Endothelial cell of umbilical vein (primary cell): Measurements from ENCODE around the gene UGT1A5. TPM values are rescaled to one million over a fixed set of nuclear protein-coding genes. Genes with fewer than 3 reads are reported as not detected.

Source experiments
- BruUV-seq: library from RNA; stranded (reverse); fragments of 400-500 nt; replicated peaks from 2 replicates; lab custom pipeline; 2021; lab: Mats Ljungman, UMichigan
- CTCF ChIA-PET: fragments of 300-600, 350-600 bp; sonication (Branson Sonifier 250); formaldehyde crosslinking; loops from one replicate; lab custom pipeline; 2021; ENCODE audit warnings: antibody characterized with exemption, inconsistent platforms; lab: Charles Lee
- POLR2A ChIA-PET: fragments of 300-600, 350-600 bp; sonication (Branson Sonifier 250); formaldehyde crosslinking; loops from one replicate; lab custom pipeline; 2021; ENCODE audit warnings: antibody characterized with exemption, inconsistent platforms; lab: Charles Lee
- DNase-seq: peaks from one replicate; pipeline ENCODE4 v3.0.0-alpha.2; 2011; ENCODE audit warnings: low read depth, low spot score
- FAIRE-seq: peaks from 2 replicates; lab custom pipeline; 2011; peaks lifted over from hg19 to GRCh38; lab: Jason Lieb, UNC
- H2AFZ ChIP-seq: 2 replicates; pipeline ENCODE4 v1.6.0; 2012; ENCODE audit warnings: low read depth, low read length, control low read depth, inconsistent platforms
- H3K27ac ChIP-seq: 2 replicates; pipeline ENCODE4 v1.5.1; 2011; ENCODE audit warnings: low read depth, mild to moderate bottlenecking, control low read depth, low read length, moderate library complexity; ENCODE audit not compliant: insufficient read depth
- H3K27me3 ChIP-seq, 2 experiments: 2 replicates each; pipeline versions ENCODE4 v1.6.0 to v1.6.1; 2011; ENCODE audit warnings: low read length in 2 of 2, mixed read lengths in 1 of 2; ENCODE audit not compliant: control insufficient read depth in 2 of 2, insufficient read depth in 2 of 2
- H3K36me3 ChIP-seq, 2 experiments: 2 replicates in 1 of 2; 3 replicates in 1 of 2; pipeline ENCODE4 v1.5.1; 2011; ENCODE audit warnings: low read length in 2 of 2, mild to moderate bottlenecking in 1 of 2, moderate library complexity in 1 of 2; ENCODE audit not compliant: control insufficient read depth in 2 of 2, insufficient read depth in 2 of 2; ENCODE audit errors: extremely low read depth in 1 of 2
- H3K4me1 ChIP-seq: 3 replicates; pipeline ENCODE4 v1.5.1; 2011; ENCODE audit warnings: mild to moderate bottlenecking, low read length; ENCODE audit not compliant: control insufficient read depth, insufficient read depth; ENCODE audit errors: extremely low read depth
- H3K4me2 ChIP-seq: 2 replicates; pipeline ENCODE4 v1.6.1; 2011; ENCODE audit warnings: low read length, control low read depth, mixed read lengths; ENCODE audit not compliant: insufficient read depth
- H3K4me3 ChIP-seq, 3 experiments: fragments of 200-600 bp in 1 of 3; sonication (generic), shearing (Covaris generic) in 1 of 3; replicated peaks in 1 of 3; 2 replicates each; pipeline ENCODE4 v1.5.1; 2011 to 2016; ENCODE audit warnings: control low read depth in 3 of 3, low read length in 3 of 3, mild to moderate bottlenecking in 2 of 3, inconsistent platforms in 1 of 3, low read depth in 1 of 3, moderate library complexity in 1 of 3; ENCODE audit not compliant: insufficient read depth in 1 of 3
- H3K79me2 ChIP-seq: 2 replicates; pipeline ENCODE4 v1.6.0; 2012; ENCODE audit warnings: low read length, inconsistent platforms; ENCODE audit not compliant: control insufficient read depth, insufficient read depth
- H3K9ac ChIP-seq: replicated peaks from 2 replicates; pipeline ENCODE3; 2011; ENCODE audit warnings: low read length, control low read depth; ENCODE audit not compliant: insufficient read depth; ENCODE audit errors: extremely low read depth
- H3K9me1 ChIP-seq: replicated peaks from 3 replicates; pipeline ENCODE4 v1.6.0; 2011; ENCODE audit warnings: mild to moderate bottlenecking, low read length; ENCODE audit not compliant: control insufficient read depth, insufficient read depth; ENCODE audit errors: extremely low read depth
- H3K9me3 ChIP-seq: replicated peaks from 2 replicates; pipeline ENCODE4 v1.5.1; 2012; ENCODE audit warnings: low read length, inconsistent platforms; ENCODE audit not compliant: control insufficient read depth, insufficient read depth
- H4K20me1 ChIP-seq: replicated peaks from 2 replicates; pipeline ENCODE3; 2011; ENCODE audit warnings: mild to moderate bottlenecking, low read length; ENCODE audit not compliant: control insufficient read depth, insufficient read depth; ENCODE audit errors: extremely low read depth
- CTCF ChIP-seq, 2 donors: IDR thresholded peaks; 1 replicate in 1 of 2; 2 replicates in 1 of 2; pipeline ENCODE4 v1.5.1; 2011; ENCODE audit warnings: low read length in 2 of 2, mild to moderate bottlenecking in 2 of 2, moderate library complexity in 2 of 2, control low read depth in 1 of 2, inconsistent platforms in 1 of 2, low read depth in 1 of 2; ENCODE audit not compliant: insufficient read depth in 1 of 2; ENCODE audit errors: extremely low read depth in 1 of 2
- EZH2 ChIP-seq: IDR thresholded peaks from 2 replicates; pipeline ENCODE4 v1.6.1; 2012; ENCODE audit warnings: borderline replicate concordance, low read depth, mild to moderate bottlenecking, moderate library complexity, low read length, inconsistent platforms; ENCODE audit not compliant: severe bottlenecking
- FOS ChIP-seq: IDR thresholded peaks from 2 replicates; pipeline ENCODE4 v1.6.1; 2011; ENCODE audit warnings: mild to moderate bottlenecking, low read length, moderate library complexity, borderline replicate concordance; ENCODE audit not compliant: insufficient read depth
- GATA2 ChIP-seq: IDR thresholded peaks from 2 replicates; pipeline ENCODE4 v1.7.0; 2011; ENCODE audit warnings: low read depth, mild to moderate bottlenecking, moderate library complexity, mixed read lengths, low read length; ENCODE audit not compliant: insufficient read length, insufficient read depth
- JUN ChIP-seq: IDR thresholded peaks from 2 replicates; pipeline ENCODE4 v1.6.1; 2011; ENCODE audit warnings: borderline replicate concordance, low read depth; ENCODE audit not compliant: insufficient read length, insufficient read depth
- MAX ChIP-seq: IDR thresholded peaks from 2 replicates; pipeline ENCODE4 v1.6.1; 2011; ENCODE audit not compliant: insufficient read depth, insufficient read length
- MYC ChIP-seq: IDR thresholded peaks from one replicate; pipeline ENCODE4 v1.6.1; 2011; ENCODE audit warnings: mild to moderate bottlenecking, low read depth, low read length
- POLR2A ChIP-seq: IDR thresholded peaks from 2 replicates; pipeline ENCODE4 v1.6.1; 2012; ENCODE audit warnings: low read depth, mild to moderate bottlenecking, control low read depth, low read length
- POLR2AphosphoS5 ChIP-seq: IDR thresholded peaks from 2 replicates; pipeline ENCODE4 v1.6.1; 2012; ENCODE audit warnings: low read depth, mild to moderate bottlenecking, control low read depth, low read length, moderate library complexity; ENCODE audit not compliant: insufficient read depth
- dilution Hi-C: fragments of 300-500 bp; cut with MboI; formaldehyde crosslinking; loops from one replicate; pipeline ENCODE4 v1.15.0; 2019; ENCODE audit warnings: low sequenced_read_pairs; ENCODE audit not compliant: extremely low pct_ligation_motif_present
- intact Hi-C: fragments of 100-400 bp; cut with micrococcal nuclease; formaldehyde crosslinking; loops from one replicate; pipeline ENCODE4 v1.10.0; 2022
- polyA plus RNA-seq, 4 experiments: library from polyadenylated mRNA; depleted of rRNA in 3 of 4; stranded (reverse) in 3 of 4; unstranded in 1 of 4; fragments of >200 nt; gene quantifications; 2 replicates each; pipeline versions ENCODE4 v1.2.1 to v1.2.3, GENCODE V29; 2011 to 2012; ENCODE audit warnings: missing spikeins in 1 of 4
- total RNA-seq: library from RNA; stranded (reverse); gene quantifications from 2 replicates; pipeline ENCODE4 v1.2.3, GENCODE V29; 2021

UGT1A5 gene
- total and polyA plus RNA-seq, 2 donors (not counting 3 experiments of a cell fraction or from before 2014, with no cell fraction given) = not detected

- CTCF ChIA-PET = no interaction called here
These were observed 99.0 kb downstream of the UGT1A5 start for GRCh38 chr2:233811732-233812131.

More at GRCh38 chr2:233811732-233812131, 99.0 kb downstream of the UGT1A5 start:
- Histone ChIP-seq H3K36me3 (no peaks in the 10 kb centered on the region), H3K9me1 (no peaks in the 10 kb centered on the region), H3K9ac (no peak overlapping the region), H3K9me3 (no peaks in the 10 kb centered on the region), H3K4me1 (no peaks in the 10 kb centered on the region), H3K4me2 (no peak overlapping the region), H2AFZ (no peak overlapping the region), H3K79me2 (no peaks in the 10 kb centered on the region), H3K27ac (no peak overlapping the region), H4K20me1 (no peaks in the 10 kb centered on the region), H3K27me3 (peaks cover 0 to 1% of the 10 kb centered on the region in 2 experiments), H3K4me3 (no peak overlapping the region)
- intact Hi-C loops (no loop called here), dilution Hi-C loops (no loop called here)
- BruUV-seq = no TSS peak
- DNase-seq (no peak), FAIRE-seq (no peak)
- POLR2A ChIA-PET = no interaction called here
- TF ChIP-seq EZH2 (no peak), MYC (no peak), JUN (no peak), POLR2AphosphoS5 (no peak), CTCF (IDR thresholded peaks at IDR 0.05; ENCODE audit: extremely low read depth in 1 of 2, insufficient read depth in 1 of 2, low read depth in 1 of 2, low read length in 2 of 2) (no peak), MAX (no peak), FOS (no peak), POLR2A (no peak), GATA2 (no peak)
